HepG2 (cell line): ENCODE data around the gene ATN1. TPM values are rescaled to one million over a fixed set of nuclear protein-coding genes. Genes with fewer than 3 reads are reported as not detected.

Source experiments
- AKAP8 ChIP-seq: sonication (generic); formaldehyde crosslinking; IDR thresholded peaks from 2 replicates; pipeline ENCODE4 v1.5.1; 2020; ENCODE audit warnings: mild to moderate bottlenecking, missing genetic modification reagents
- ATF7-NPFF ChIP-seq: sonication (generic); formaldehyde crosslinking; IDR thresholded peaks from 2 replicates; pipeline ENCODE4 v1.8.1; 2023; ENCODE audit warnings: mild to moderate bottlenecking, low read depth, missing genetic modification reagents, moderate library complexity
- BCL3 ChIP-seq: sonication (generic); formaldehyde crosslinking; IDR thresholded peaks from 2 replicates; pipeline ENCODE4 v1.5.1; 2020; ENCODE audit warnings: mild to moderate bottlenecking, missing genetic modification reagents, moderate library complexity
- FOXO1 ChIP-seq: sonication (generic); formaldehyde crosslinking; IDR thresholded peaks from 2 replicates; pipeline ENCODE4 v1.4.0; 2020; ENCODE audit warnings: missing genetic modification reagents
- MEF2D ChIP-seq: sonication (generic); formaldehyde crosslinking; IDR thresholded peaks from 2 replicates; pipeline ENCODE4 v1.5.1; 2020; ENCODE audit warnings: mild to moderate bottlenecking, missing genetic modification reagents
- MLX ChIP-seq: IDR thresholded peaks from 2 replicates; pipeline ENCODE4 v1.6.1; 2016
- MXD4 ChIP-seq: IDR thresholded peaks from 2 replicates; pipeline ENCODE4 v1.6.1; 2016; ENCODE audit warnings: mild to moderate bottlenecking, missing biosample characterization, missing genetic modification reagents
- NFE2 ChIP-seq: sonication (generic); formaldehyde crosslinking; IDR thresholded peaks from 2 replicates; pipeline ENCODE4 v1.4.0; 2020; ENCODE audit warnings: missing genetic modification reagents
- NFYC ChIP-seq: IDR thresholded peaks from 2 replicates; pipeline ENCODE4 v1.6.1; 2016; ENCODE audit warnings: missing genetic modification reagents, missing compliant biosample characterization
- NR2F6 ChIP-seq, 2 experiments: IDR thresholded peaks; 2 replicates each; pipeline ENCODE4 v1.6.1; 2016; ENCODE audit warnings: antibody characterized with exemption in 1 of 2, mild to moderate bottlenecking in 1 of 2
- PHF8 ChIP-seq: sonication (generic); formaldehyde crosslinking; IDR thresholded peaks from 2 replicates; pipeline ENCODE4 v1.5.0; 2020; ENCODE audit warnings: missing genetic modification reagents
- RBM39 ChIP-seq: fragments of 200-400 bp; formaldehyde crosslinking; IDR thresholded peaks from one replicate; pipeline ENCODE4 v1.6.1; 2018; ENCODE audit warnings: antibody characterized with exemption, mild to moderate bottlenecking, low read depth, low read length; ENCODE audit not compliant: poor library complexity, severe bottlenecking
- THRA ChIP-seq: sonication (generic); formaldehyde crosslinking; IDR thresholded peaks from 2 replicates; pipeline ENCODE4 v1.4.0; 2020; ENCODE audit warnings: missing genetic modification reagents, borderline replicate concordance
- TMF1 ChIP-seq: sonication (generic); formaldehyde crosslinking; IDR thresholded peaks from 2 replicates; pipeline ENCODE4 v1.8.1; 2022; ENCODE audit warnings: low read depth, missing genetic modification reagents
- YEATS2 ChIP-seq: sonication (generic); formaldehyde crosslinking; IDR thresholded peaks from 2 replicates; pipeline ENCODE4 v1.4.0; 2020; ENCODE audit warnings: missing genetic modification reagents, borderline replicate concordance
- ZBTB14 ChIP-seq: sonication (generic); formaldehyde crosslinking; IDR thresholded peaks from 2 replicates; pipeline ENCODE4 v1.4.0; 2020; ENCODE audit warnings: missing genetic modification reagents
- ZFAT ChIP-seq: sonication (generic); formaldehyde crosslinking; conservative IDR thresholded peaks from 2 replicates; pipeline ENCODE4 v1.8.1; 2023; ENCODE audit warnings: missing genetic modification reagents, inconsistent platforms
- ZKSCAN1 ChIP-seq: fragments of 150-350 bp; IDR thresholded peaks from 2 replicates; pipeline ENCODE4 v1.6.1; 2014; ENCODE audit warnings: low read length
- ZNF503 ChIP-seq: sonication (generic); formaldehyde crosslinking; IDR thresholded peaks from 2 replicates; pipeline ENCODE4 v1.4.0; 2020; ENCODE audit warnings: missing genetic modification reagents
- ZNF784 ChIP-seq: sonication (generic); formaldehyde crosslinking; IDR thresholded peaks from 2 replicates; pipeline ENCODE4 v1.5.1; 2020; ENCODE audit warnings: missing genetic modification reagents, mild to moderate bottlenecking, borderline replicate concordance
- ZSCAN20 ChIP-seq: sonication (generic); formaldehyde crosslinking; IDR thresholded peaks from 2 replicates; pipeline ENCODE4 v1.4.0; 2020; ENCODE audit warnings: missing genetic modification reagents, mild to moderate bottlenecking, borderline replicate concordance
- ZSCAN9 ChIP-seq: IDR thresholded peaks from 2 replicates; pipeline ENCODE4 v1.6.1; 2016; ENCODE audit warnings: borderline replicate concordance
- polyA plus RNA-seq, 8 experiments: library from polyadenylated mRNA; depleted of rRNA in 3 of 8; stranded (reverse) in 7 of 8; unstranded in 1 of 8; fragments of >200 nt; fragmentation: Illumina TruSeq in 4 of 8; extraction: Trizol in 4 of 8; gene quantifications; 2 replicates each; pipeline versions ENCODE4 v1.2.1 to v1.2.3, GENCODE V29; 2011 to 2016; ENCODE audit warnings: low read depth in 4 of 8, missing spikeins in 1 of 8, mixed read lengths in 1 of 8; ENCODE audit not compliant: insufficient read depth in 1 of 8
- total RNA-seq, 5 experiments: library from RNA; depleted of rRNA; stranded (reverse); fragments of >200 nt; fragmentation: Illumina TruSeq; extraction: Trizol; gene quantifications; 2 replicates each; pipeline ENCODE4 v1.2.3, GENCODE V29; 2016; ENCODE audit warnings: low read depth in 1 of 5

ATN1 gene
- total and polyA plus RNA-seq, 2 of the 13 experiments (the other 11 are each of a cell fraction or from before 2014, with no cell fraction given): 2.1 to 8.6 TPM

- TF ChIP-seq TMF1 (no peak), THRA (peak; percentile 43; the same call in 1 of the 2 replicates), ZNF784 (CRISPR knock-in tag) (peak; percentile 86), NFE2 (peak; percentile 98), YEATS2 (CRISPR knock-in tag) (peak; percentile 55; the same call in 1 of the 2 replicates), NFYC (CRISPR knock-in tag) (no peak), ZBTB14 (CRISPR knock-in tag) (0 out of 2 replicates have a peak, but pooled peaks have one; percentile 34), FOXO1 (CRISPR knock-in tag) (peak; percentile 70; the same call in 1 of the 2 replicates), ZKSCAN1 (peak; percentile 27; the same call in 1 of the 2 replicates), RBM39 (no peak), ZSCAN9 (CRISPR knock-in tag) (peak; percentile 42; the same call in 1 of the 2 replicates), BCL3 (CRISPR knock-in tag) (peak; percentile 67; the same call in 1 of the 2 replicates), PHF8 (CRISPR knock-in tag) (peak; percentile 69), ZSCAN20 (CRISPR knock-in tag) (no peak), ZFAT (CRISPR knock-in tag) (no peak), MLX (CRISPR knock-in tag) (peak; percentile 91), NR2F6 (IDR thresholded peaks at IDR 0.05) (no peak), NR2F6 (CRISPR knock-in tag; IDR thresholded peaks at IDR 0.05) (peak; percentile 22; the same call in 1 of the 2 replicates), AKAP8 (CRISPR knock-in tag) (peak; percentile 97), ATF7-NPFF (CRISPR knock-in tag) (peak; percentile 92), ZNF503 (CRISPR knock-in tag) (peak; percentile 81; the same call in 1 of the 2 replicates), MXD4 (peak; percentile 84; the same call in 1 of the 2 replicates), MEF2D (CRISPR knock-in tag) (no peak; the same call in 1 of the 2 replicates)
Measured at GRCh38 chr12:6890789-6891645, 36.7 kb upstream of the ATN1 start (continued).
